Keratinocyte (primary cell): ENCODE data around the gene PRXL2B.
"Not testable (repeated sequence)": the region's sequence is repeated elsewhere in the genome, so short reads cannot be mapped to it uniquely, and the experiment has no call there.

Experiments
- CTCF ChIP-seq, 3 experiments: IDR thresholded peaks in 1 of 3; conservative IDR thresholded peaks in 1 of 3; optimal IDR thresholded peaks in 1 of 3; 2 replicates in 2 of 3; 3 replicates in 1 of 3; pipeline versions ENCODE3 to v1.5.1; 2011; ENCODE audit warnings: low read length in 3 of 3, mild to moderate bottlenecking in 3 of 3, moderate library complexity in 2 of 3, control low read depth in 1 of 3, inconsistent platforms in 1 of 3; ENCODE audit not compliant: insufficient read depth in 2 of 3; ENCODE audit errors: extremely low read depth in 1 of 3
- EZH2 ChIP-seq: IDR thresholded peaks from one replicate; pipeline ENCODE4 v1.6.1; 2012; ENCODE audit warnings: inconsistent platforms, mild to moderate bottlenecking, low read length, moderate library complexity

GRCh38 chr1:2577565-2578075, 9.0 kb upstream of the PRXL2B start:
- TF ChIP-seq CTCF (optimal IDR thresholded peaks at IDR 0.05 in 1 of 3, IDR thresholded peaks at IDR 0.05 in 1 of 3, conservative IDR thresholded peaks at IDR 0.05 in 1 of 3; ENCODE audit: extremely low read depth in 1 of 3, insufficient read depth in 2 of 3, low read length in 3 of 3); EZH2: not testable (repeated sequence)
